Karpas-422 (cell line): Measurements from ENCODE around the gene TMEM219. TPM values are rescaled to one million over a fixed set of nuclear protein-coding genes. Genes with fewer than 3 reads are reported as not detected.
"Not testable (repeated sequence)": the region's sequence is repeated elsewhere in the genome, so short reads cannot be mapped to it uniquely, and the experiment has no call there.

Experiments
- DNase-seq: peaks from one replicate; pipeline ENCODE4 v3.0.0-alpha.2; 2015
- H2AFZ ChIP-seq: fragments of 200-600 bp; sonication (generic); 2 replicates; pipeline ENCODE4 v1.6.1; 2014; ENCODE audit warnings: antibody characterized with exemption, low read length, mixed read lengths
- H3K27ac ChIP-seq: fragments of 200-600 bp; sonication (generic); 2 replicates; pipeline ENCODE4 v1.5.1; 2014; ENCODE audit warnings: mild to moderate bottlenecking, low read length, moderate library complexity
- H3K27me3 ChIP-seq: fragments of 200-600 bp; sonication (generic); 2 replicates; pipeline ENCODE4 v1.6.1; 2014; ENCODE audit warnings: low read length, mixed read lengths
- H3K36me3 ChIP-seq: fragments of 200-600 bp; sonication (generic); 2 replicates; pipeline ENCODE4 v1.6.1; 2014; ENCODE audit warnings: low read length, mixed read lengths; ENCODE audit not compliant: insufficient read depth
- H3K4me1 ChIP-seq: fragments of 200-600 bp; sonication (generic); 2 replicates; pipeline ENCODE4 v1.6.1; 2014; ENCODE audit warnings: mild to moderate bottlenecking, low read length, mixed read lengths
- H3K4me2 ChIP-seq: fragments of 200-600 bp; sonication (generic); 2 replicates; pipeline ENCODE4 v1.6.1; 2014; ENCODE audit warnings: low read length, low read depth, mild to moderate bottlenecking; ENCODE audit not compliant: poor library complexity, severe bottlenecking
- H3K4me3 ChIP-seq: fragments of 200-600 bp; sonication (generic); 2 replicates; pipeline ENCODE4 v1.5.1; 2014; ENCODE audit warnings: mild to moderate bottlenecking, antibody characterized with exemption, low read length, mixed read lengths
- H3K79me2 ChIP-seq: fragments of 200-600 bp; sonication (generic); 2 replicates; pipeline ENCODE4 v1.6.1; 2014; ENCODE audit warnings: mild to moderate bottlenecking, low read length, mixed read lengths
- H3K9ac ChIP-seq: fragments of 200-600 bp; sonication (generic); 2 replicates; pipeline ENCODE4 v1.6.0; 2014; ENCODE audit warnings: low read length
- H3K9me2 ChIP-seq: fragments of 200-600 bp; sonication (generic), shearing (Covaris generic); replicated peaks from 2 replicates; pipeline ENCODE4 v1.6.0; 2014; ENCODE audit warnings: mild to moderate bottlenecking, low read length, moderate library complexity; ENCODE audit not compliant: insufficient read depth
- H3K9me3 ChIP-seq: fragments of 300-700, 200-600 bp; sonication (generic); 2 replicates; pipeline ENCODE4 v1.6.1; 2014; ENCODE audit warnings: low read length, mixed read lengths
- H4K20me1 ChIP-seq: fragments of 200-600 bp; sonication (generic); 2 replicates; pipeline ENCODE4 v1.6.1; 2014; ENCODE audit warnings: mild to moderate bottlenecking, antibody characterized with exemption, low read length, low read depth; ENCODE audit not compliant: insufficient read depth
- total RNA-seq: library from RNA; depleted of rRNA; stranded (reverse); fragments of >200 nt; shearing (Covaris generic); gene quantifications from 2 replicates; pipeline ENCODE4 v1.2.3, GENCODE V29; 2014; ENCODE audit warnings: low replicate concordance; rRNA removed

The TMEM219 gene
- total RNA-seq, 1 experiment from 2014 or later: 120 TPM

DNA sequence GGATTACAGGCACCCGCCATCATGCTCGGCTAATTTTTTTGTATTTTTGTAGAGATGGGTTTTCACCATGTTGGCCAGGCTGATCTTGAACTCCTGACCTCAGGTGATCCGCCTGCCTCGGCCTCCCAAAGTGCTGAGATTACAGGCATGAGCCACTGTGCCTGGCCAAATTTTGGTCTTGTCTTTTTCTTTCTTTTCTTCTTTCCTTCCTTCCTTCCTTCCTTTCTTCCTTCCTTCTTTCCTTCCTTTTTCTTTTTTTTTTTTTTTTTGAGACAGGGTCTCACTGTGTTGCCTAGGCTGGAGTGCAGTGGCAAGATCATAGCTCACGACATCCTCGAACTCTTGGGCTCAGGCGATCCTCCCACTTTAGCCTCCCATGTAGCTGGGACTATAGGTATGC is 53.6 kb downstream of the TMEM219 start:
- not testable (repeated sequence) for H3K27ac ChIP-seq, H3K9ac ChIP-seq, H3K4me1 ChIP-seq, H3K79me2 ChIP-seq, H3K36me3 ChIP-seq, H3K27me3 ChIP-seq, H4K20me1 ChIP-seq, H3K4me3 ChIP-seq, H3K9me3 ChIP-seq, H2AFZ ChIP-seq, H3K9me2 ChIP-seq, DNase-seq, H3K4me2 ChIP-seq

DNA sequence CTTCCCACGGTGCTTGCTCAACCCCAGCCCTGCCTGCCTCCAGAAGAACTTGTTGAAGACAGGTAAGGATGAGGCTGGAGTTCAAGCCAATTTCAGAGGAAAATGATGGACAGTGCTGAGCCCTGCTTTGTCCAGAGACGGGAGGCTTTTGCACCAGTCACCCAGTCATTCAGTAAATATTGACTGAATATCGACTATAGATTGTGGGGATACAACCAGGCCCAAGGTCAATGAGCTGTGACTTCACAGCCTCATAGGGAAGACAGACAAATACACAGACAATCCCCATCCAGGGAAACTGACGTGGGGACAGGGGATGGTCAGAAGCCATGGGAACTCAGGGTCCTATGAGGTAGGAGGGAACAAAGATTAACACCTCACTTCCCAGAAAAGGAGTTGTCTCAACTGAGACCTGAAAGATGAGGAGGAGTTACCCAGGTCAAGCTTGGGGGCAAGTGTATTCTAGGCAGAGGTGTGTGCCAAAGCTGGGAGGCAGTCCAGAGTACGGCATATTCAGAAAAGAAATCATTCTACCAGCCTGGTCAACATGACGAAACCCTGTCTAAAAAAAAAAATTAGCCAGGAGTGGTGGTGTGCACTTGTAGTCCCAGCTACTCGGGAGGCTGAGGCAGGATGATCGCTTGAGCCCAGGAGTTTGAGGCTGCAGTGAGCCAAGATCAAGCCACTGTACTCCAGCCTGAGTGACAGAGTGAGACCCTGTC is 54.8 kb downstream of the TMEM219 start:
- DNase-seq: no peak
- H3K4me2 ChIP-seq: no peak overlapping the region

DNA sequence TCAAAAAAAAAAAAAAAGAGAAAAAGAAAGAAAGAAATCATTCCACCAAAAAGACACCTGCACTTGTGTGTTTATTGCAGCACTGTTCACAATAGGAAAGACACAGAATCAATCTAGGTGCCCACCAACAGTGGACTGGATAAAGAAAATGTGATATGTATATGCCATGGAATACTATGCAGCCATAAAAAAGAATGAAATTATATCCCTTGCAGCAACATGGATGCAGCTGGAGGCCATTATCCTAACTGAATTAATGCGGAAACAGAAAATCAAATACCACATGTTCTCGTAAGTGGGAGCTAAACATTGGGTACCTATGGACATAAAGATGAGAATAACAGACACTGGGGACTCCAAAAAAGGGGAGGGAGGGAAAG is 55.4 kb downstream of the TMEM219 start:
- Histone ChIP-seq H3K79me2 (no peaks in the 10 kb centered on the region), H2AFZ (no peak overlapping the region), H3K4me3 (no peak overlapping the region), H3K36me3 (no peaks in the 10 kb centered on the region), H3K9ac (no peak overlapping the region), H3K9me3 (no peaks in the 10 kb centered on the region), H3K4me2 (no peak overlapping the region), H3K9me2 (no peaks in the 10 kb centered on the region), H3K4me1 (peaks cover 5% of the 10 kb centered on the region), H4K20me1 (no peaks in the 10 kb centered on the region), H3K27me3 (no peaks in the 10 kb centered on the region), H3K27ac (no peak overlapping the region)
- DNase-seq: no peak

More for the DNA sequence above, 54.8 kb downstream of the TMEM219 start:
- H4K20me1 ChIP-seq: no peaks in the 10 kb centered on the region
- no peaks in the 10 kb centered on the region for H3K9me2 ChIP-seq
- H3K4me3 ChIP-seq: no peak overlapping the region
- H2AFZ ChIP-seq: no peak overlapping the region
- H3K27me3 ChIP-seq: no peaks in the 10 kb centered on the region
- H3K79me2 ChIP-seq: no peaks in the 10 kb centered on the region
- H3K9ac ChIP-seq: no peak overlapping the region
- H3K9me3 ChIP-seq: no peaks in the 10 kb centered on the region
- H3K4me1 ChIP-seq: peaks cover 5% of the 10 kb centered on the region
- no peak overlapping the region for H3K27ac ChIP-seq
- H3K36me3 ChIP-seq: no peaks in the 10 kb centered on the region

DNA sequence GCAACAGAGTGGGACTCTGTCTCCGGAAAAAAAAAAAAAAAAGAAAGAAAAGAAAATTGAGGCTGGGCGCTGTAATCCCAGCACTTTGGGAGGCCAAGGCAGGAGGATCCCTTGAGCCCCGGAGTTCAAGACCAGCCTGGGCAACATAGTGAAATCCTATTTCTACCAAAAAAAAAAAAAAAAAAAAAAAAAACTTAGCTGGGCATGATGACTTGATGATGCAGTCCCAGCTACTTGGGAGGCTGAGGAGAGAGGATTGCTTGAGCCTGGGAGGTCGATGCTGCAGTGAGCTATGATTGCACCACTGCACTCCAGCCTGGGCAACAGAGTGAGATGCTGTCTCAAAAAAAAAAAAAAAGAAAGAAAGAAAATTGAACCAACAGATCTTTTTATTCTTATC is 56.1 kb downstream of the TMEM219 start:
- H3K9me3 ChIP-seq, H3K79me2 ChIP-seq, H4K20me1 ChIP-seq, H3K9me2 ChIP-seq, H3K9ac ChIP-seq, H3K36me3 ChIP-seq, H3K27me3 ChIP-seq, H3K27ac ChIP-seq, DNase-seq, H2AFZ ChIP-seq, H3K4me1 ChIP-seq, H3K4me3 ChIP-seq, H3K4me2 ChIP-seq: not testable (repeated sequence)

DNA sequence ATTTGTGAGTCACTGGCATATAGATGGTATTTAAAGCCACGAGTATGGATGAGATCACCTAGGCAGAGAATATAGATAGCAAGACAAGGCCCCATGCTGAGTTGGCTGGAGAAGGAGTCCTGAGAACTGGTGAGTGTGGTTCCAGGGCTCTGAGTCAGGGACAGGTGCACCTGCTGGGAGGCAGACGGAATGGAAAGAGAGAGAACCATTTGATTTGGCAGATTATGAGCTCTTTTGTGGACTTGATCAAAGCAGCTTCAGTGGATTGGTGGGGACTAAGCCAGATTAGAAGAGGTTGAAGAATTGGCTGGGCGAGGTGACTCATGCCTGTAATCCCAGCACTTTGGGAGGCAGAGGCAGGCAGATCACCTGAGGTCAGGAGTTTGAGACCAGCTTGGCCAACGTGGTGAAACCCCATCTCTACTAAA is 56.9 kb downstream of the TMEM219 start:
- Histone ChIP-seq H3K36me3 (no peaks in the 10 kb centered on the region), H3K4me3 (no peak overlapping the region), H3K4me1 (peaks cover 5% of the 10 kb centered on the region), H3K4me2 (no peak overlapping the region), H4K20me1 (no peaks in the 10 kb centered on the region), H3K9me2 (no peaks in the 10 kb centered on the region), H3K9me3 (no peaks in the 10 kb centered on the region), H3K9ac (no peak overlapping the region), H2AFZ (no peak overlapping the region), H3K79me2 (no peaks in the 10 kb centered on the region), H3K27me3 (no peaks in the 10 kb centered on the region), H3K27ac (no peak overlapping the region)
- no peak for DNase-seq

Other genes with a start within 250 kb of the TMEM219 start
- 0.86 and 2.5 TPM in 2 replicates for gene C16orf54, start 216.1 kb upstream of the TMEM219 start, total RNA-seq
- not detected in 2 replicates for gene ZG16, start 183.8 kb upstream of the TMEM219 start, total RNA-seq
- gene KIF22, start 171.3 kb upstream of the TMEM219 start, total RNA-seq: 75.4 and 105 TPM in 2 replicates
- gene MAZ, start 155.6 kb upstream of the TMEM219 start, total RNA-seq: 118 and 320 TPM in 2 replicates
- 0.87 and 3.5 TPM in 2 replicates for gene PRRT2, start 149.9 kb upstream of the TMEM219 start, total RNA-seq
- 25.4 and 69.2 TPM in 2 replicates for gene PAGR1, start 145.9 kb upstream of the TMEM219 start, total RNA-seq
- gene MVP, start 141.6 kb upstream of the TMEM219 start, total RNA-seq: 7.8 and 25.7 TPM in 2 replicates
- gene CDIPT, start 98.9 kb upstream of the TMEM219 start, total RNA-seq: 48.1 and 57.4 TPM in 2 replicates
- gene SEZ6L2, start 62.5 kb upstream of the TMEM219 start, total RNA-seq: 0.04 TPM in 1 of 2 replicates, not detected in the other
- gene ASPHD1, start 61.6 kb upstream of the TMEM219 start, total RNA-seq: 0.19 and 2.2 TPM in 2 replicates
- gene KCTD13, start 35.9 kb upstream of the TMEM219 start, total RNA-seq: 14.2 and 52.9 TPM in 2 replicates
- 21.5 and 30.7 TPM in 2 replicates for gene TAOK2, start 11.8 kb downstream of the TMEM219 start, total RNA-seq
- 9.6 and 22.1 TPM in 2 replicates for gene HIRIP3, start 33.5 kb downstream of the TMEM219 start, total RNA-seq
- 67.7 and 94.0 TPM in 2 replicates for gene INO80E, start 34.2 kb downstream of the TMEM219 start, total RNA-seq
- not detected in 2 replicates for gene DOC2A, start 48.9 kb downstream of the TMEM219 start, total RNA-seq
- gene C16orf92, start 61.1 kb downstream of the TMEM219 start, total RNA-seq: not detected in 2 replicates
- 1.0 TPM in 1 of 2 replicates, not detected in the other for gene TLCD3B, start 69.2 kb downstream of the TMEM219 start, total RNA-seq
- gene ALDOA, start 103.7 kb downstream of the TMEM219 start, total RNA-seq: 1,486 and 1,797 TPM in 2 replicates
- gene PPP4C, start 113.9 kb downstream of the TMEM219 start, total RNA-seq: 103 and 154 TPM in 2 replicates
- gene TBX6, start 129.8 kb downstream of the TMEM219 start, total RNA-seq: 1.8 and 2.1 TPM in 2 replicates
- 62.1 and 93.0 TPM in 2 replicates for gene YPEL3, start 134.1 kb downstream of the TMEM219 start, total RNA-seq
- 2.1 and 3.3 TPM in 2 replicates for gene GDPD3, start 151.5 kb downstream of the TMEM219 start, total RNA-seq
- 29.9 and 55.6 TPM in 2 replicates for gene MAPK3, start 161.1 kb downstream of the TMEM219 start, total RNA-seq
- 362 and 820 TPM in 2 replicates for gene CORO1A, start 221.5 kb downstream of the TMEM219 start, total RNA-seq
- gene BOLA2B, start 231.6 kb downstream of the TMEM219 start, total RNA-seq: 98.5 and 166 TPM in 2 replicates
- 18.3 and 101 TPM in 2 replicates for gene SLX1A, start 231.8 kb downstream of the TMEM219 start, total RNA-seq
- 7.1 and 13.8 TPM in 2 replicates for gene SULT1A3, start 237.2 kb downstream of the TMEM219 start, total RNA-seq